Activated T-cell treated with anti-CD3 and anti-CD28 coated beads for 24 hours (primary cell): ENCODE data around the gene LRR1.
A peak's percentile ranks its signal among the peaks of the same experiment; 100 is the strongest.
"Not testable (repeated sequence)": the region's sequence is repeated elsewhere in the genome, so short reads cannot be mapped to it uniquely, and the experiment has no call there.

Source experiments
- DNase-seq: peaks from one replicate; pipeline ENCODE4 v3.0.0-alpha.2; 2020; ENCODE audit warnings: low read depth

LRR1 gene

DNA sequence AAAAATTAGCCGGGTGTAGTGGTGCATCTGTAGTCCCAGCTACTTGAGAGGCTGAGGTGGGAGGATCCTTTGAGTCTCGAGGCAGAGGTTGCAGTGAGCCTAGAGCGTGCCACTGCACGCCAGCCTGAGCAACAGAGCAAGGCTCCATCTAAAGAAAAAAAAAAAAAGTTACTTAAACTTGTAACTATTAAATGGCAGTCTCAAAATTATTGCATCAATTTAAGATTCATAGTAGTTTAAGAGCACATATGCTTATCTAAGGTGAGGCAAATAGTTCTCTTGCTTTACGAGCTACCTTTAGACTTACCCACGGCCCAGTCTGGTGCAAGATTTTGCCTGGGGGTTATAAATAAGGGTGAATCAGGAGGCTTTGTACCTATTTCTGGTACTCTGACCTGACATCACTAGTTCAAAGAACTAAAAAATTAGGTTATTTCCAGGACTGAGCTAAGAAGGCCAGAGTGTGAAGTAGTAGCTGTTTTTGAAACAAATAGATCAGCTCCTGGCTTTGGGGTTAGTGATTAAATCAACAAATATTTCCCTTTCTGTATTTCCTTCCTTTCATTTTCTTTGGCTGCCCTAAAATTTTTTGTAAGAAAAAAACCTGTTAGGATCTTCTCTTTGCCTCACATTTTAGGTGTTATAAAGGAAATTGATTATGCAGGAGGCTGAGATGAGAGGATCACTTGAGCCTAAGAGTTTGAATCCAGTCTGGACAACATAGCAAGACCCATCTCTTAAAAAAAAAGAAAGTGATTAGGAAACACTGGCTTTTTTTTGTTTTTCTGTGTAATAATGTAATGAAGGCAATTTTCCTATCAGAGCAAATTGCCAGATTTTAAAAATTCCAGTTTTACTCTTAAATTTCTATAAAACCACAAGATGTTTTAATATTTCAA, 25.4 kb downstream of the LRR1 start:
- DNase-seq, result no peak

DNA sequence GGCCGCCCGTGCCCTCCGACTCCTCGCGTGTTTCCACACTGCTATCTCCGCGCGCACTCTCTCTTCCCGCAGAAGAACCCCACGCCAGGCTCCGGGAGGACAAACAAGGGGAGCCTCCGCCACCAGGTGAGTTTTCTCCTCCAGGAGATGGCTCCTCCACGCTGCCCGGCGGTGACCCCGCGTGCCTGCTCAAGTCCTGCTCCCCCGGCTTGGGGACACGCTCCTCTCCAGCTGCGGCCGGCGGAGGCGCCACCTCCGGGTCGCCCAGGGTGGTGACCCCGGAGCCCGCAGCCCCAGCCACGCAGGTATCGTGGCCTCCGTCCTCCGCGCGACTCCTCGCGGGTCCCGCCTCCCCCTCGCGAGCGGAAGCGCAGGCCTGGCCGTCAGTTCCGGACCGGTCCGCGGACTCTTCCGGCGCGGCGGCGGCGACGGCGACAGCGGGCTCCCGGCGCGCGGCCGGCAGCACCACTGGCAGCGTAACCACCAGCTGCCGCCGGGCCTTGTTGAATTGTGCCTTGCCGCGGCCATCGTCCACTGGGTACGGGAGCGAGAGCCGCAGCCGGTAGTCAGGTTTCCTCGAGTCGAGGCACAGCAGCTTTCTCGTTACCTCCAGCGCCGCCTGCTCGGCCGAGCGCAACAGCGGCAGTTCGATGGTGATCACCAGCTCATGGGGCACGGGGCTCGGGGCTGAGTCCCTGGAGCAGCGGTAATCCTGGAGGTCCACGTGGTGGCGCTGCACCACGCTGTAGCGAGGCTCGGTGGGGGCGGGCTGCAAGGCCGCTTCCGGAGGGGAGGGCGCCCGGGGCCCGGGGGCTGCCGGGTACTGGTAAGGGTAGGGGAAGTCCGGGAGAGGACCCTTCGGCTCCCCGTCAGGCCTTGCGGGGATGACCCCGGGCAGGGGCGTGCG, 35.2 kb downstream of the LRR1 start:
- DNase-seq, result peak; percentile 94

DNA sequence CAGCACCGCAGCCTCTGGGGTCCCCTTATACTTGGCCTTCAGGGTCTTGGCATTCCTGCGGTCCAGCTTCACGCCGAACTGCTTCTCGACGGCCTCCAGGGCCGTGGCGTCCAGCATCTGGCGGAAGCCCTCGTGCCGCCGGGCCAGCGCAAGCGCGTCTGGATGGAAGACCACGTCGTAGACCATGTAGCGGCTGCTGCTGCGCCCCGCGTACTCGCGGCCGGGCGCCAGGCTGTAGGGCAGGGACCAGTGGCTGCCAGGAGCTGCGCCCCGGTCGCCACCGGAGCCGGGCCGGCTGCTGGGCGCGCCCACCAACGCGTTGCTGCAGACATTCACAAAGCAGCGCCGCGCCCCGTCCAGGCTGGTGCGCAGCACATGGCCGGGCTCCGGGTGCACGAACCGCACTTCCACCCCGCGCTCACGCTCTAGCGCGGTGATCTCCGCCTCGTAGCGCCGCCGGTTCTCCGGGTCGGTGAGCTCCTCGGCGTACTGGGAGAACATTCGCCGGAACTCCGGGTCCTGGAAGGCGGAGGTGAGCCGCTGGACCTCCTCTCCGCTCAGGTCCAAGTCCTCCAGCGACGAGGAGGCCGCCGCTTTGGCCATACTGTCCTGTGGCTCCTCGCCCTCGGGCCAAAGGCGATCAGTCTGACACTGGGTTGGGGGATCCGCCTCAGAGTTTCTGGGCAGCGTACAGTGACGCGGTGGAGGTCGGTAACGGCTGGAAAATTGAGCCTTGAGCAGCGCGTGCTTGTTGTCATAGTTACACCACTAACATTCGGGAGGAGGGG, 36.0 kb downstream of the LRR1 start, which contains the start of gene DNAAF2:
Gene DNAAF2 (minus strand): TSS at position 698 of the 788 bp plus-strand sequence. CDS start 95 bp downstream, at position 603.
- DNase-seq, result peak; percentile 42

DNA sequence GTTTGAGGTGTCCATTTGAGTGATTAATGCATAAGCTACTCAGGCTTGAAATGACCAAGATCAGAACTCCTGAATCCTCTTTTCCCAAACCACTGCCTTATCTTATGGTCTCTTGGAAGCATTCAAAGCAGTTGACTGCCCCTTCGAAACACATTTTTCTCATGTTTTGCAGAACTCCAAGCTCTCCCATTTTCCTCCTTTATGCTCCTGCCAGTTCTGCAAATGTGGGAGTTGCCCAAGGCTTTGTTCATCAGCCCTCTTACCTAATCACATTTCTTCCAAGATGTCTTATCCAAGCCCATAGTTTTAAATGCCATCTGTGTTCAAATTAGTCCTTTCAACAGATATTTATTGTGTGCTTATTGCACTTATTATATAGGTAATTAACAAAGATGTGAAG, 38.1 kb downstream of the LRR1 start:
- DNase-seq, result no peak

DNA sequence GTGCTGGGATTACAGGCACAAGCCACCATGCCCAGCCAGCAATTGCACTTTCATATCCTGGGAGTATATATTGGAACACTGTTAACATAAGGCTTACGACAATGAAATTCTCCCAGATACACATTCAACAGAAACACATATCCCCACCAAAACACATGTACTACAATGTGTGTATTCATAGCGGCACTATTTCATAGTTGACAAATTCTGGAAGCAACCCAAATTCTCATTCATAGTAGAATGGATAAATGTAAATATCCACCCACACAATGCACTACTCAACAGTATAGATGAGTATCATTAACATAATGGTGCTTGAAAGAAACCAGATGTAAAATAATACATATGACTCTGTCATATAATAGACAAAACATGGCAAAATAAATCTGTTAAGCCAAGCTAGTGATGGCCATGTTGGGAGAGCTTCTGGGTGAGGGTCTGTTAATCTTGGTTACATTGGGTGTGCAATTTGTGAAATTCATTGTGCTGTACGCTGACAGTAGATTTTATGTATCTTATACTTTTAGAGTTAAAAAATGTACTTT, 38.9 kb downstream of the LRR1 start:
- DNase-seq, result no peak

DNA sequence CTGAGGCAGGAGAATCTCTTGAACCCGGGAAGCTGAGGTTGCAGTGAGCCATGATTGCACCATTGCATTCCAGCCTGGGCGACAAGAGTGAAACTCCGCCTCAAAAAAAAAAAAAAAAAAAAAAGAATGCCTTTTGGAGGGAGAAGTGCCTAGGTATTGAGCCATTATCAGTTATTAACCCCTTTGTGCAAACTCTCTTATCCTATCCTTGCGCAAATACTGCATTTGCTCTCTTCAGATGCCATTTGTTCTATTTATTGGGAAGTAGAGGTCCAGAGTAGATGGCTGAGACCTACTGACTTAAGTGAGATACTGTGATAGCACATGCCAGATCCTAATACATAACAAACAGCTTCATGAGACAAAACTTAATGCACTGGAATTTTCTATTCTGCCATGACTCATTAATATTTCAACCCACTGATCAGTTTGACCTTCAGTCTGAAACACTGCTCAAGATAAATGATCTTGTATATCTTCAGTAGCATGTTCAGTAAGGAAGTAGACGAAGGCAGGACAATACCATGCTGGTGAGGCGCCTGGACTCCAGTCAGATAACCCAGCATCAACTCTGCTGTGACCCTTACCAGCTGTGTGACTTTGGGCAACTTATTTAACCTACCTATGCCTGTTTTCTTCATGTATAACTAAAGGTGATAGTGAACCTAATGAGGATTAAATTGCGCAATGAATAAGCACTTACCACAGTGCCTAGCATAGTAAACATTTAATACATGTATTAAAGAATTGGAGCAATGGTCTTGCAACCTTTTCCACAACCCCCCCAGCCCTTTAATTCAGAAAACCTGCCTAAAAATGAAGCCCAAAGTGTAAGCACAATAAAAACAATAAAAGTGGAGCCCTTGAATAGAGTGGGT, 42.0 kb downstream of the LRR1 start:
- DNase-seq, result no peak

DNA sequence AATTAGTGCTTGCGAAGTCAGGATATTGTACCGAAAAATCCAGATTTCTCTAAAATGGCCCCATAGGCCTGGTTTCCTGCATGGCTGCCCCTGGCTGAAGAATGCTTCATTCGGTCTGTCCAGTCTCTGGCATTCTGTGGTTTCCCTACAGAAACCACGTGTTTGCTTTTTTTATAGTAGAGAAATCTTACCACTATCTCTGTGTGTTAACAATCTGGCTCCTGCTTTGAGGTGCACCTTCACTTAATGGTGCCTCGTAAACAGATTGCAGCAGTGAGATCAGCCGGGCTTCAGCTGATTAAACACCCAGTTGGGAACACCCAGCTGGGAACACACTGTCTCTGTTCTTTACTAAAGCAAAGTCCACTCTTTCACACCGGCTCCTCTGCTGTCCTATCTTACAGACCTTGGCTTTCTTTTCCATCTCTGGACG, 43.0 kb downstream of the LRR1 start:
- no peak for DNase-seq

DNA sequence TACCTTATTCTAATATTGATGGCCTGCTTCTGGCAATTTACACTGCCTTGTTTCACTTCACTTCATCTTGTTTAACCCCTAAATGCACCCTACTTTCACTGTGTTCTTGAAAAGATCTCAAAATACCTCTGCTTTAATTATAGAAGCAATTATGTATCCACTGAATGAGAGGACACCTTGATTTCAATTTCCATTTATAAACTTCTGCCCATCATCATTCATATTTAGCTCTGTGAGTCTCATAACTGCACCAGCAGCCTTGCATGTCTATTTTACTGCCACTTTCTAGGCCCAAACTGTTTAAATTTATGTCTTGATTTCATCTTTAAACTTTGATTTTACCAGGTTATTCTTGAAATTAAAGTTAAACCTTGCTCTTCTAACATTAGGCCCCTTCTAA, 43.4 kb downstream of the LRR1 start:
- no peak for DNase-seq

DNA sequence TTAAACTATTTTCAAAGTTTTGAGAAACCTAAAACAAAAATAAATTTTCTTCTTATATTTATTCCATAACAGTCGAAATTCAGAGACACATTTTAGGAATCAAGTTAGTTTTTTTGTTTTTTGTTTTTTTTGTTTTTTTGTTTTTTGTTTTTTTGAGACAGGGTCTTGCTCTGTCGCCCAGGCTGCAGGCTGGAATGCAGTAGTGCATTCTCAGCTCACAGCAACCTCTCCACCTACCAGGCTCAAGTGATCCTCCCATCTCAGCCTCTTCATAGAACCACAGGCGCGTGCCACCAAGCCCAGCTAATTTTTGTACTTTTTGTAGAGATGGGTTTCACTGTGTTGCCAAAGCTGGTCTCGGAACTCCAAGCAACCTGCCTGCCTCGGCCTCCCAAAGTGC, 54.8 kb downstream of the LRR1 start:
- DNase-seq, result no peak

DNA sequence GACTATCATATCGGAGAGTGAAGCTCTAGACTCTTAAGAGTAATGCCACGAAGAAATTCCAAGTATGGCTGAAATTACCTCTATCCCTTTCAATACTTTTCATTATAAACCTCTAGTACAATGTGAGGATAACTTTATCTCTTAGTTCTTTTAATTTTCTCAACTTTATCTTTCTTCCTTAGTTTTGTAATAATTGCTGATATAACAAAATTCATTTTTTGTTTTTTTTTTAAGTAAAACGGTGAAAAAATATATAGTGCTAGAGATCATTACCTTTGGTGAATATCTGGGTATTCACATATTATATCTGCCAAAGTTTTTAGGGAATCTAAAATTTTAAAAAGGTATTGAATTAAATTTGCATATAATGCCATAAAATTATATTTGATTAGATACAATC, 55.8 kb downstream of the LRR1 start:
- no peak for DNase-seq

DNA sequence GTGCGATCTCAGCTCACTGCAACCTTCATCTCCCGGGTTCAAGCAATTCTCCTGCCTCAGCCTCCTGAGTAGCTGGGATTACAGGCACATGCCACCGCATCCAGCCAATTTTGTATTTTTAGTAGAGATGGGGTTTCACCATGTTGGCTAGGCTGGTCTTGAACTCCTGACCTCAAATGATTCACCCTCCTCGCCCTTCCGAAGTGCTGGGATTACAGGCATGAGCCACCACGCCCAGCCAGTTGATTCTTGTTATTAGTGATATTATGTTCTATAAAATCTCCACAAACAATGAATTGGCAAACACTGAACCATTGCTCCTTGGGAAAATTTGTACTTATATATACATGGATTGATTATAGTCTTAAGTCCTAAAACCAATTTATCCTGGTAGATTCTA, 58.8 kb downstream of the LRR1 start:
- not testable (repeated sequence) for DNase-seq

DNA sequence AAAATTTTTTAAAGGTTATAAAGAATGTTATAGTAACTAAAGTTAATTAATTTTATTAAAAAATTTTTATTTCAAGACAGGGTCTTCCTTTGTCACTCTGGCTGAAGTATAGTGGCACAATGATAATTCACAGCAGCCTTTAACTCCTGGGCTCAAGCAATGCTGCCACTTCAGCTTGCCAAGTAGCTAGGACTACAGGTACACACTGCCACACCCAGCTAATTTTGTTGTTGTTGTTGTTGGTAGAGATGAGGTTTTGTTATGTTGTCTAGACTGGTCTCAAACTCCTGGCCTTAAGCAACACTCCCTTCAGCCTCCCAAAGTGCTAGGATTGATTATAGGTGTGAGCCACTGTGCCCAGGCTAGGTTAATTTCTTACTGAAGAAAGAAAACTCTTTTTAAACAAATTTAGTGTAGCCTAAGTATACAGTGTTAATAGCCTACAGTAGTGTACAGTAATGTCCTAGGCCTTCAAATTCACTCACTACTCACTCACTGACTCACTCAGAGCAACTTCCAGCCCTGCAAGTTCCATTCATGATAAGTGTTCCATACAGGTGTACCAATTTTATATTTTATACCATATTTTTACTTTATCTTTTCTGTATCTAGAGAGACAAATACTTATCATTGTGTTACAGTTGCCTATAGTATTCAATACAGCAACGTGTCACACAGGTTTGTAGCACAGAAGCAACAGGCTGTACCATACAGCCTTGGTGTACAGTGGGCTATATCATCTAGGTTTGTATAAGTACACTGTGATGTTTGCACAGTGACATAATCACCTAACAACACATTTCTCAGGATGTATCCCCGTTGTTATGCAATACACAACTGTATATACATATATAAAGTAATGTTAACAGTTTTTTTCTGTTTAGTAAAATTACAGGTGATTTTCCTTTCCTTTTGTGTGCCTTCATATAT, 61.1 kb downstream of the LRR1 start:
- DNase-seq, result no peak
